CD4-positive, CD25-positive, alpha-beta regulatory T cell (primary cell): ENCODE data around the gene ATRN. TPM values are rescaled to one million over a fixed set of nuclear protein-coding genes. Genes with fewer than 3 reads are reported as not detected.

ENCODE experiments used
- ATAC-seq, 2 donors: fragments of 150-1000 bp; cut with Tn5 transposase; one replicate each; pipeline ENCODE4 v1.10.0; 2021; ENCODE audit warnings: low read depth in 2 of 2, moderate number of reproducible peaks in 2 of 2, moderate library complexity in 1 of 2
- DNase-seq, 3 donors: peaks; one replicate each; pipeline versions ENCODE4 v3.0.0 to v3.0.0-alpha.2; 2012 to 2022; ENCODE audit warnings: mixed read lengths in 1 of 3
- H3K27ac ChIP-seq: one replicate; pipeline ENCODE4 v1.7.0; 2013; ENCODE audit warnings: mild to moderate bottlenecking, low read length; ENCODE audit not compliant: insufficient read depth, poor library complexity, severe bottlenecking
- H3K27me3 ChIP-seq: one replicate; pipeline ENCODE4 v1.7.0; 2013; ENCODE audit warnings: low read length; ENCODE audit not compliant: control insufficient read depth, insufficient read depth
- H3K36me3 ChIP-seq: one replicate; pipeline ENCODE4 v1.7.0; 2013; ENCODE audit warnings: mild to moderate bottlenecking, low read length, moderate library complexity; ENCODE audit not compliant: control insufficient read depth, insufficient read depth
- H3K4me1 ChIP-seq: 2 replicates; pipeline ENCODE4 v1.7.0; 2013; ENCODE audit warnings: mild to moderate bottlenecking, low read length; ENCODE audit not compliant: insufficient read depth, control insufficient read depth, poor library complexity, severe bottlenecking
- H3K4me3 ChIP-seq: one replicate; pipeline ENCODE4 v1.7.0; 2013; ENCODE audit warnings: low read depth, mild to moderate bottlenecking, low read length, moderate library complexity
- H3K9me3 ChIP-seq, 2 experiments: 1 replicate in 1 of 2; 2 replicates in 1 of 2; pipeline ENCODE4 v1.7.0; 2013; ENCODE audit warnings: low read length in 2 of 2, mild to moderate bottlenecking in 1 of 2, moderate library complexity in 1 of 2; ENCODE audit not compliant: control insufficient read depth in 2 of 2
- H3K27ac Mint-ChIP-seq, 3 donors: one replicate each; pipeline ENCODE4 v1.8.0; 2020 to 2022; ENCODE audit warnings: mild to moderate bottlenecking in 3 of 3, mixed read lengths in 3 of 3, moderate library complexity in 2 of 3
- H3K27me3 Mint-ChIP-seq: one replicate; pipeline ENCODE4 v1.8.0; 2022; ENCODE audit warnings: mild to moderate bottlenecking, mixed read lengths
- H3K36me3 Mint-ChIP-seq: one replicate; pipeline ENCODE4 v1.8.0; 2020; ENCODE audit warnings: mixed read lengths
- H3K4me1 Mint-ChIP-seq, 4 donors: one replicate each; pipeline ENCODE4 v1.8.0; 2020 to 2022; ENCODE audit warnings: mixed read lengths in 4 of 4, mild to moderate bottlenecking in 1 of 4
- H3K4me3 Mint-ChIP-seq, 4 donors: one replicate each; pipeline ENCODE4 v1.8.0; 2020 to 2022; ENCODE audit warnings: mild to moderate bottlenecking in 4 of 4, mixed read lengths in 4 of 4, moderate library complexity in 3 of 4
- H3K9me3 Mint-ChIP-seq, 7 donors: one replicate each; pipeline ENCODE4 v1.8.0; 2020 to 2022; ENCODE audit warnings: mixed read lengths in 7 of 7, mild to moderate bottlenecking in 3 of 7, moderate library complexity in 2 of 7
- polyA plus RNA-seq, 4 donors: library from polyadenylated mRNA; unstranded; fragments of 300-500 nt; fragmentation: Illumina TruSeq; gene quantifications; one replicate each; pipeline ENCODE4 v1.2.3, GENCODE V29; 2021
- total RNA-seq: library from RNA; stranded (reverse); gene quantifications from one replicate; pipeline ENCODE4 v1.2.3, GENCODE V29; 2022

ATRN gene
- total and polyA plus RNA-seq, 5 donors from 2014 or later: 5.9 to 12.9 (median 7.5) TPM

DNA sequence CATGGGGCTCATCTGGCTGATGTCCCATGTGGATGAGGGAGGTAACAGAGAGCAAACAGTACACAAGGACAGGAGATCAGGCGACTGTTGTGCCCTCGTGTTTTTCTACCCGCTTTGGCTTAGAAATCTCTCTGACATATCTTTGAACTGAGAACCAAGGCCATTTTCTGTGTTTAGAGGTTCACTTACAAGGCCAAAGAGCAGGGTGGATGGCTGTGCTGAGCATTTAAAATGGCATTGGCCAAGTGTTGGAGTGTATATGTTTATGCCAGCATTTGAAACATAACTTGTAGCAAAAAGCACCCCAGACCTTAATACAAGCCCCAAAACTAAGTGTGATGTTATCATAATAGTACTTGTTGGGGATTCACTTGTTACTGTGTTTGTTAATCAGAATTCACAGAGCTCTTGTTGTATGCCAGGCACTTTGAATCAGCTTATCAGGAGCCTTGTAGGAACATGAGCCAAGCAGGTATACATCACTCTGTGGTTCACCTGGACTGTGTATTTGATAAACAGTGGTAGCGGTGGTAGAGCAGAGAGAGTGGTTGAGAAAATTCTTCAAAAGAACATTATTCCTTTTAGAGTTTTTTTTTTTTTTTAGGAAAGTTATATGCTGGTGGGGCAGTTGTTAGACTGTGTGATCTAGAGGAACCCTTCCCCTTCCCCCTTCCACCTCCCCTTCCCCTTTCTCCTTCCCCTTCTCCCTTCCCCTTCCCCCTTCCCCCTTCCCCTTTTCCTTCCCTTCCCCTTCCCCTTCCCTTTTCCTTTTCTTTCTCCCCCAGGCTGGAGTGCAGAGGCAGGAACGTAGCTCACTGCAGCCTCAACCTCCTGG lies 71.3 kb downstream of the ATRN start:
- Mint-ChIP-seq H3K9me3 (peaks cover 0 to 1% (median 0%) of the 10 kb centered on the region in 7 donors), H3K4me1 (peaks cover 0 to 9% (median 6%) of the 10 kb centered on the region in 4 donors), H3K4me3 (no peak overlapping the region), H3K36me3 (peaks cover 47% of the 10 kb centered on the region), H3K27ac (no peak overlapping the region), H3K27me3 (no peaks in the 10 kb centered on the region)
- Histone ChIP-seq H3K4me3 (no peak overlapping the region), H3K27me3 (no peaks in the 10 kb centered on the region), H3K36me3 (peaks cover 6% of the 10 kb centered on the region), H3K4me1 (no peaks in the 10 kb centered on the region), H3K9me3 (no peaks in the 10 kb centered on the region), H3K27ac (no peak overlapping the region)
- ATAC-seq (no peak), DNase-seq (no peak)

DNA sequence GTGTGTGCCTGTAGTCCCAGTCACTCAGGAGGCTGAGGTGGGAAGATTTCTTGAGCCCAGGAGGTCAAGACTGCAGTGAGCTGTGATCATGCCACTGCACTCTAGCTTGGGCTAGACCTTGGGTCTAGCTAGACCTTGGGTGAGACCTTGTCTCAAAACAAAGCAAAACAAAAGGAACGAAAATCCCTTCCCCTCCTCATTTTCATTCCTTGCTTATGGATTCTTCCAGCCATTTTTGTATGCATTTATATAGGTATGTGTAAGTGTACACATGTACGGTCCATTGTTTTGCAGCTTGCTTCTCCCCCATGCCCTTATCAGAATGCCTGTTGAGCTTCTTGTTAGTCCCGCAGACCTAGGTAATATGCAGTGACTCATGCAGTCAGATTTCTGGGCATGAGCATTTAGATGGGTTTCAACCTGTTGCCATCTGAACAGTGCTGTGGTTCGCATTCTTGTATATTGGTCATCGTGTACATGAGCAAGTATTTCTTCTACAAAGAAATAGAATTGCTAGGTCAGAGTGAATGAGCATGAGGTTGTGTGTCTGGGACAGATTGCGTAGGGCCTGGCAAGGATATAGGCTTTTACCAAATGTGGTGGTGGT lies 73.2 kb downstream of the ATRN start:
- no peaks in the 10 kb centered on the region for H3K9me3 Mint-ChIP-seq
- Histone ChIP-seq H3K36me3 (peaks cover 17% of the 10 kb centered on the region), H3K9me3 (no peaks in the 10 kb centered on the region), H3K27ac (no peak overlapping the region), H3K4me3 (no peak overlapping the region), H3K4me1 (no peaks in the 10 kb centered on the region), H3K27me3 (no peaks in the 10 kb centered on the region)
- peaks cover 46% of the 10 kb centered on the region for H3K36me3 Mint-ChIP-seq
- H3K27me3 Mint-ChIP-seq: no peaks in the 10 kb centered on the region
- ATAC-seq (no peak), DNase-seq (no peak)
- peaks cover 0 to 5% (median 4%) of the 10 kb centered on the region in 4 donors for H3K4me1 Mint-ChIP-seq
- no peak overlapping the region for H3K4me3 Mint-ChIP-seq
- H3K27ac Mint-ChIP-seq: no peak overlapping the region

DNA sequence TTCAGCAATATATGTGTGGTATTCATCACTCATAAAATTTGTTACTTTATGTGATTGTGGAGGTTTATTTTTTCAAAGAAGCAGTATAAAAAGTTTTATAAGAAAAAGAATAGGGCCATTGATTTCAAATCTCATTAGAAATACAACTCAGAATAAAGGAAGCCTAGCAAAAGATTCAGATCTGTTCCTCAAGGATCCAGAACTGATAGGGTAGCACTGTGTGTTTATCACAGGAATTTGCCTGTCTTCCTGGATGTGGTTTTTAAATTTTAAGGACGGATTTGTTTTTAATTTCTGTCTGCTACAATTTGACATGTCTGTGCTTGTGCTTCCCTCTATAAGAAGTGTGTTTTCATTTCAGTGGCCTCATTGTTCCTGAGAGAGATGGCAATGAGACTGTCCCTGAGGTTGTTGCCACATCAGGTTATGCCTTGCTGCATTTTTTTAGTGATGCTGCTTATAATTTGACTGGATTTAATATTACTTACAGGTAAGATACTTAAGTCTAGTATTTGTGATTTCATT lies 74.6 kb downstream of the ATRN start:
- Histone ChIP-seq H3K36me3 (peaks cover 26% of the 10 kb centered on the region), H3K4me3 (no peak overlapping the region), H3K4me1 (no peaks in the 10 kb centered on the region), H3K9me3 (no peaks in the 10 kb centered on the region), H3K27me3 (no peaks in the 10 kb centered on the region), H3K27ac (no peak overlapping the region)
- H3K9me3 Mint-ChIP-seq: no peaks in the 10 kb centered on the region
- no peak overlapping the region for H3K4me3 Mint-ChIP-seq
- ATAC-seq (no peak), DNase-seq (no peak)
- peaks cover 0 to 2% (median 0%) of the 10 kb centered on the region in 4 donors for H3K4me1 Mint-ChIP-seq
- peak overlapping the region in 1 of 3 donors; percentile 32 for H3K27ac Mint-ChIP-seq
- H3K36me3 Mint-ChIP-seq: peaks cover 39% of the 10 kb centered on the region
- no peaks in the 10 kb centered on the region for H3K27me3 Mint-ChIP-seq

DNA sequence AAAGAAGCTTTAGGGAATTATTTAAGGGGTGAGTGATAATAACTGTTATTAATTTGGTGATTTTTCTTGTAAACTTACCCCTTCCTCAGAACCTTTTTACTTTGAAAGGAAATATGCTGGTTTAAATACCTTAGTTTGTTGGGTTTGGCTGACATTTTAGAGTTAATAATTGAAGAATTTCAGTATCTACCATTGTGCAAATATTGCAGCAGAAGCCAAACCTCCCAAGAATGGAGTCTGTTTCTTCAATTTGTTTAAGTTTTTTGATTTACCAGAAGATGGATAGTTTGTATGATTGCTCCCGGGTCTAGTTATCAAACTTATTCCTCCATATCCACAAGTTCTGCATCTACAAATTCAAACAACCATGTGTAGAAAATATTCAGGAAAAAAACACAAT lies 77.1 kb downstream of the ATRN start:
- Histone ChIP-seq H3K27ac (no peak overlapping the region), H3K4me3 (no peak overlapping the region), H3K27me3 (no peaks in the 10 kb centered on the region), H3K9me3 (no peaks in the 10 kb centered on the region), H3K36me3 (peaks cover 26% of the 10 kb centered on the region), H3K4me1 (no peaks in the 10 kb centered on the region)
- Mint-ChIP-seq H3K36me3 (peaks cover 40% of the 10 kb centered on the region), H3K9me3 (no peaks in the 10 kb centered on the region), H3K27me3 (no peaks in the 10 kb centered on the region), H3K27ac (no peak overlapping the region), H3K4me1 (peaks cover 0 to 2% (median 0%) of the 10 kb centered on the region in 4 donors), H3K4me3 (no peak overlapping the region)
- ATAC-seq: no peak
- no peak for DNase-seq

DNA sequence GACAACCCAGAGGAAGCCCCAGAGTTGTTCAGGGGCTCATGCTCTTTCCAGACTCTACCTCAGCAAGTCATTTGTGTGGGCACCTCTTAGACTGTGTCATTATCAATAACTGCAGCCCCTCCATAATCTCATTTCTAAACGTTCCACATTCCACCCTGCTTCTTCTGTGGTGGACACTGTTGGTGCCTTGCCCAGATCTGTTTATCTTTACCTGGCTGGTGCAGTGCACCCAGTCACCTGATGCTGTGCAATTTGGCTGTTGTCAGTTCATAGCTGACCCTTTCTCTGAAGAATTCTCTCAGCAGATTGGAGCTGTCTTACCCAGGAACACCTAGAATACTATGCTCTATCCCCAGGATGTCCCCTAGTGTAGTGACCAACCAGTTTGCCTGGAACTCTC lies 80.0 kb downstream of the ATRN start:
- no peak for DNase-seq
- Histone ChIP-seq H3K27ac (no peak overlapping the region), H3K4me1 (no peaks in the 10 kb centered on the region), H3K36me3 (peaks cover 23% of the 10 kb centered on the region), H3K4me3 (no peak overlapping the region), H3K27me3 (no peaks in the 10 kb centered on the region), H3K9me3 (no peaks in the 10 kb centered on the region)
- Mint-ChIP-seq H3K9me3 (no peaks in the 10 kb centered on the region), H3K27ac (no peak overlapping the region), H3K27me3 (no peaks in the 10 kb centered on the region), H3K36me3 (peaks cover 35% of the 10 kb centered on the region), H3K4me3 (no peak overlapping the region), H3K4me1 (peaks cover 0 to 5% (median 1%) of the 10 kb centered on the region in 4 donors)
- ATAC-seq: no peak

DNA sequence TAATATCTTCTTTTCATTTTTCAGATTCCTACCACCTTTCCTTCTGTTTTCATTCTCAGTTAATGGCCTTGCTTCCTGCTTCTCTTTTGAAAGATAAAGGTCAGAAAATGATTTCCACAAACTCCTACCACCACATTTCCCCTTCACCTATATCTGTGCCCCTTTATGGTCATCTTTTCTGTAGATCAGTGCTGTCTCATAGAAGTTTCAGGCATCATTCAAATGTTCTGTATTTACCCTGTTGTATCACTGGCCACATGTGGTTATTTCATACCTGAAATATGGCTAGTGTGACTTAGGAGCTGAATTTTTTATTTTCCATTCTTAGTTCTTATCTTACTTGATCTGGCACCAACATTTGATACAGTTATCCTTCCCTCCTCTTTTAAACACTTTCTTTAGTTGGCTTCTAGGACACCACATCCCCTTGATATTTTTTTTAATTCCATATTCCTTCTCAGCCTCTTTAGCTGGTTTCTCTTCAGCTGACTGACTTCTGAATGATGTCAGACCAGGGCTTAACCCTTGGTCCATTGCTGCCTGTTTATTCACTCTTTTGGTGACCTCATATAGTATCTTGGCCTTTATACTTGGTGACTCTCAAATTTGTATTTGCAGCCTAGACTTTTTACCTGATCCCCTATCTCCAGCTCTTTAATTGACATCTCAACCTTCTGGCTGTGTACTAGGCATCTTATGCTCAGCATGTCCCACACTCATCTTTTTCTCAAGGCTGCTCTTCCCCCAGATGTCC lies 81.0 kb downstream of the ATRN start:
- Histone ChIP-seq H3K4me3 (no peak overlapping the region), H3K27me3 (no peaks in the 10 kb centered on the region), H3K4me1 (no peaks in the 10 kb centered on the region), H3K9me3 (no peaks in the 10 kb centered on the region), H3K27ac (no peak overlapping the region), H3K36me3 (peaks cover 23% of the 10 kb centered on the region)
- Mint-ChIP-seq H3K9me3 (no peaks in the 10 kb centered on the region), H3K36me3 (peaks cover 29% of the 10 kb centered on the region), H3K4me3 (no peak overlapping the region), H3K4me1 (peaks cover 0 to 5% (median 1%) of the 10 kb centered on the region in 4 donors), H3K27ac (peak overlapping the region; percentile 1 to 76 (median 54)), H3K27me3 (no peaks in the 10 kb centered on the region)
- ATAC-seq (no peak), DNase-seq (no peak)

DNA sequence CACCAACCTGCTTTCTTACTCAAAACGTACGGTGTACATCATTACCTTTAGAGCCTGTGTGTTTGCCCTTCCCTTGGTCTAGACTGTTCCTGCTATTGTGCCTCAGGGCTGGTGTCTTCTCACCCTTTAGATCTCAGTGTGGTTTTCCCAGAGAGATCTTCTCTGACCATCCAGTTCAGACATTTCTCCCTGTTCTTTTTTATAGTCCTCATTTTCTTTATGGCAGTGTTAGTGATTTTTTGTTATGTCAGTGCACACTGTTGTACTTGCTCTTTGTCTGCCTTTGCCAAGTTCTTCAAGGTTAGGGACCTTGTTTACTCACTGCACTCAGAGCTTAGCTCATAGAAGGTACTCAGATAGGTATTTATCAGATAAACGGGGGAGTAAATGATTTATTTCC lies 82.8 kb downstream of the ATRN start:
- Mint-ChIP-seq H3K27me3 (no peaks in the 10 kb centered on the region), H3K36me3 (peaks cover 25% of the 10 kb centered on the region), H3K9me3 (no peaks in the 10 kb centered on the region), H3K27ac (peak overlapping the region in 1 of 3 donors; percentile 41), H3K4me3 (no peak overlapping the region), H3K4me1 (peaks cover 0 to 5% (median 0%) of the 10 kb centered on the region in 4 donors)
- no peaks in the 10 kb centered on the region for H3K4me1 ChIP-seq
- peaks cover 13% of the 10 kb centered on the region for H3K36me3 ChIP-seq
- no peaks in the 10 kb centered on the region for H3K9me3 ChIP-seq
- no peaks in the 10 kb centered on the region for H3K27me3 ChIP-seq
- DNase-seq: no peak
- no peak for ATAC-seq
- H3K4me3 ChIP-seq: no peak overlapping the region
- H3K27ac ChIP-seq: no peak overlapping the region
